Neural cell (in vitro differentiated cells): Measurements from ENCODE around the gene AP4S1.

Experiments used
- CTCF ChIP-seq: fragments of 450-650 bp; IDR thresholded peaks from 2 replicates; pipeline ENCODE4 v1.5.1; 2014; ENCODE audit warnings: antibody characterized with exemption, mild to moderate bottlenecking, moderate library complexity; ENCODE audit not compliant: poor library complexity, severe bottlenecking
- POLR2AphosphoS5 ChIP-seq: IDR thresholded peaks from 2 replicates; pipeline ENCODE4 v1.6.1; 2012

GRCh38 chr14:31001339-31001658 is 24.1 kb upstream of the AP4S1 start:
- TF ChIP-seq CTCF (no peak), POLR2AphosphoS5 (no peak)
